SU-DHL-6 (cell line): Measurements from ENCODE around the gene SLC5A6.

Source experiments
- EZH2phosphoT487 ChIP-seq: fragments of 200-600 bp; sonication (generic), shearing (Covaris generic); conservative IDR thresholded peaks from 2 replicates; pipeline ENCODE4 v1.6.1; 2018; ENCODE audit warnings: mild to moderate bottlenecking, antibody characterized with exemption, low read length, moderate library complexity, mixed read lengths
- TF ChIP-seq, protein P1 (sequence below): fragments of 200-600 bp; sonication (generic); IDR thresholded peaks from one replicate; pipeline ENCODE4 v1.5.1; 2017; ENCODE audit warnings: antibody characterized with exemption, mild to moderate bottlenecking, low read length, moderate library complexity; ENCODE audit not compliant: insufficient read depth, poor library complexity, severe bottlenecking

- TF ChIP-seq, protein P1, sequence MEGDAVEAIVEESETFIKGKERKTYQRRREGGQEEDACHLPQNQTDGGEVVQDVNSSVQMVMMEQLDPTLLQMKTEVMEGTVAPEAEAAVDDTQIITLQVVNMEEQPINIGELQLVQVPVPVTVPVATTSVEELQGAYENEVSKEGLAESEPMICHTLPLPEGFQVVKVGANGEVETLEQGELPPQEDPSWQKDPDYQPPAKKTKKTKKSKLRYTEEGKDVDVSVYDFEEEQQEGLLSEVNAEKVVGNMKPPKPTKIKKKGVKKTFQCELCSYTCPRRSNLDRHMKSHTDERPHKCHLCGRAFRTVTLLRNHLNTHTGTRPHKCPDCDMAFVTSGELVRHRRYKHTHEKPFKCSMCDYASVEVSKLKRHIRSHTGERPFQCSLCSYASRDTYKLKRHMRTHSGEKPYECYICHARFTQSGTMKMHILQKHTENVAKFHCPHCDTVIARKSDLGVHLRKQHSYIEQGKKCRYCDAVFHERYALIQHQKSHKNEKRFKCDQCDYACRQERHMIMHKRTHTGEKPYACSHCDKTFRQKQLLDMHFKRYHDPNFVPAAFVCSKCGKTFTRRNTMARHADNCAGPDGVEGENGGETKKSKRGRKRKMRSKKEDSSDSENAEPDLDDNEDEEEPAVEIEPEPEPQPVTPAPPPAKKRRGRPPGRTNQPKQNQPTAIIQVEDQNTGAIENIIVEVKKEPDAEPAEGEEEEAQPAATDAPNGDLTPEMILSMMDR, result no peak
- TF ChIP-seq EZH2phosphoT487, result no peak
These were observed 24.1 kb upstream of the SLC5A6 start for GRCh38 chr2:27236136-27236535.
